A673 (cell line): ENCODE results near the gene CALHM5. TPM values are rescaled to one million over a fixed set of nuclear protein-coding genes. Genes with fewer than 3 reads are reported as not detected.

Experiments
- BruUV-seq: library from RNA; stranded (reverse); fragments of 400-500 nt; replicated peaks from 2 replicates; lab custom pipeline; 2021; lab: Mats Ljungman, UMichigan
- CTCF ChIA-PET: fragments of 300-600 bp; sonication (Branson Sonifier 250); formaldehyde crosslinking; loops from one replicate; lab custom pipeline; 2022; ENCODE audit warnings: antibody characterized with exemption; lab: Charles Lee
- POLR2A ChIA-PET: fragments of 300-600 bp; sonication (Branson Sonifier 250); formaldehyde crosslinking; loops from one replicate; lab custom pipeline; 2022; ENCODE audit warnings: antibody characterized with exemption; ENCODE audit not compliant: low non-redundant PET; lab: Charles Lee
- DNase-seq: peaks from one replicate; pipeline ENCODE4 v3.0.0-alpha.2; 2015; ENCODE audit warnings: low spot score
- H3K27ac ChIP-seq: fragments of 200-600 bp; sonication (generic); 2 replicates; pipeline ENCODE4 v1.5.1; 2016; ENCODE audit warnings: mixed run types, low read depth, mild to moderate bottlenecking, mixed read lengths, antibody characterized with exemption, low read length; ENCODE audit not compliant: poor library complexity, severe bottlenecking
- H3K27me3 ChIP-seq: fragments of 200-600 bp; sonication (generic); replicated peaks from 2 replicates; pipeline ENCODE4 v1.6.1; 2017; ENCODE audit warnings: mixed run types, low read depth, mild to moderate bottlenecking, mixed read lengths, antibody characterized with exemption, low read length; ENCODE audit not compliant: insufficient read depth, poor library complexity
- H3K36me3 ChIP-seq: fragments of 200-600 bp; sonication (generic); 2 replicates; pipeline ENCODE4 v1.6.1; 2016; ENCODE audit warnings: mixed run types, mild to moderate bottlenecking, mixed read lengths, antibody characterized with exemption, low read length; ENCODE audit not compliant: insufficient read depth, poor library complexity, severe bottlenecking
- H3K4me1 ChIP-seq: fragments of 200-600 bp; sonication (generic); 2 replicates; pipeline ENCODE4 v1.6.1; 2017; ENCODE audit warnings: mixed run types, mild to moderate bottlenecking, mixed read lengths, antibody characterized with exemption, low read length; ENCODE audit not compliant: insufficient read depth, poor library complexity, severe bottlenecking
- H3K4me3 ChIP-seq: fragments of 200-600 bp; sonication (generic); 2 replicates; pipeline ENCODE4 v1.5.1; 2016; ENCODE audit warnings: low read depth, mixed run types, mild to moderate bottlenecking, mixed read lengths, low read length; ENCODE audit not compliant: poor library complexity, severe bottlenecking
- H3K9me3 ChIP-seq: fragments of 200-600 bp; sonication (generic); 2 replicates; pipeline ENCODE4 v1.6.1; 2016; ENCODE audit warnings: mixed run types, low read depth, mild to moderate bottlenecking, mixed read lengths, antibody characterized with exemption, low read length; ENCODE audit not compliant: poor library complexity, severe bottlenecking
- EZH2 ChIP-seq: fragments of 200-600 bp; sonication (generic); IDR thresholded peaks from 2 replicates; pipeline ENCODE4 v1.6.1; 2017; ENCODE audit warnings: borderline replicate concordance, low read depth, mild to moderate bottlenecking, mixed read lengths, antibody characterized with exemption, low read length; ENCODE audit not compliant: poor library complexity, severe bottlenecking
- intact Hi-C: fragments of 100-400 bp; cut with micrococcal nuclease; formaldehyde crosslinking; loops from one replicate; pipeline ENCODE4 v1.10.0; 2022; ENCODE audit not compliant: unreplicated experiment
- total RNA-seq: library from RNA; stranded (reverse); gene quantifications from 2 replicates; pipeline ENCODE4 v1.2.3, GENCODE V29; 2021
- TF ChIP-seq, protein P1 (sequence below): fragments of 300-800, 200-600 bp; sonication (generic); conservative IDR thresholded peaks from 2 replicates; pipeline ENCODE4 v1.5.1; 2017; ENCODE audit warnings: low read depth, mild to moderate bottlenecking, antibody characterized with exemption, low read length, moderate library complexity, mixed read lengths

CALHM5 gene
- total RNA-seq, 1 experiment from 2014 or later, result 0.26 TPM

DNA sequence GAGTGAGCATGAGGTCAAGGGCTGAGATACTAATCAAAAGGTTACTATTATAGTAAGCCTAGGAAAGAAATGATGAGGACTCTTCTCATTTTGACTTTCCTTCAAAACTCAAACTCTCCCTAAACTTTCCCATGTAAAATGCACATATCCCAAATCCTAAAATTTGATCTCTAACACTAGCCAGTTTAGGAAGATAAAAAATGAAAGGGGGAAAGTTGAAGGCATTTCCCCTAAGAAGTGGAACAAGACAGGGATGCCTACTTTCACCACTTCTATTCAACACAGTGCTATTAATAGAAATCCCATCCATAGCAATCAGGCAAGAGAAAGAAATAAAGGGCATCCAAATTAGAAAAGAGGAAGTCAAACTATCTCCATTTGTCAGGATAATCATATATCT, 2.9 kb upstream of the CALHM5 start:
- CTCF ChIA-PET, result no interaction called here
- no peaks in the 10 kb centered on the region for H3K36me3 ChIP-seq
- TF ChIP-seq, protein P1, sequence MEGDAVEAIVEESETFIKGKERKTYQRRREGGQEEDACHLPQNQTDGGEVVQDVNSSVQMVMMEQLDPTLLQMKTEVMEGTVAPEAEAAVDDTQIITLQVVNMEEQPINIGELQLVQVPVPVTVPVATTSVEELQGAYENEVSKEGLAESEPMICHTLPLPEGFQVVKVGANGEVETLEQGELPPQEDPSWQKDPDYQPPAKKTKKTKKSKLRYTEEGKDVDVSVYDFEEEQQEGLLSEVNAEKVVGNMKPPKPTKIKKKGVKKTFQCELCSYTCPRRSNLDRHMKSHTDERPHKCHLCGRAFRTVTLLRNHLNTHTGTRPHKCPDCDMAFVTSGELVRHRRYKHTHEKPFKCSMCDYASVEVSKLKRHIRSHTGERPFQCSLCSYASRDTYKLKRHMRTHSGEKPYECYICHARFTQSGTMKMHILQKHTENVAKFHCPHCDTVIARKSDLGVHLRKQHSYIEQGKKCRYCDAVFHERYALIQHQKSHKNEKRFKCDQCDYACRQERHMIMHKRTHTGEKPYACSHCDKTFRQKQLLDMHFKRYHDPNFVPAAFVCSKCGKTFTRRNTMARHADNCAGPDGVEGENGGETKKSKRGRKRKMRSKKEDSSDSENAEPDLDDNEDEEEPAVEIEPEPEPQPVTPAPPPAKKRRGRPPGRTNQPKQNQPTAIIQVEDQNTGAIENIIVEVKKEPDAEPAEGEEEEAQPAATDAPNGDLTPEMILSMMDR, result no peak
- DNase-seq, result no peak
- H3K4me3 ChIP-seq, result no peak overlapping the region
- H3K27me3 ChIP-seq, result no peaks in the 10 kb centered on the region
- intact Hi-C loops, result no loop called here
- H3K4me1 ChIP-seq, result peaks cover 22% of the 10 kb centered on the region
- H3K9me3 ChIP-seq, result no peaks in the 10 kb centered on the region
- POLR2A ChIA-PET, result no interaction called here
- no peak overlapping the region for H3K27ac ChIP-seq
- no TSS peak for BruUV-seq

DNA sequence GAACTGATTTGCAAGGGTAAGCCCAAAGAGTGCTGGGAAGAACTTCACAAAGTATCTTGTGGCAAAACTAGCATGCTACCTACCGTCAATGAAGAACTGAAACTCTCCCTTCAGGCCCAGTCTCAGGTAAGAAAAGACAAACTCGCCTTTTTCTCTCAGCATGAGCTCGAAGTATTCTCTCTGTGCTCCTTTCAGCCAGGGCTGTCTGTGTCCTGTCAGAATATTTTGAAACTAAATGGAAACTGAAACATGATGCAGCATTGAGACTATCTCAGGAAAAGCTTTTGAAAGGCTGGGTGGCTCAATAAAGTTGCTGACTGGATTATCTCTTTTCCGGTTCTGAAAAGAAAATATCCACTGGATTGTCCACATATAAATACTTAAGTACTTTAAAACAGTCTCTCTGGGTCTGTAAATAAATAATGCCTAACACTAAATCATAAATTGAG, 696 bp downstream of the CALHM5 start:
- no peak overlapping the region for H3K4me3 ChIP-seq
- peaks cover 23% of the 10 kb centered on the region for H3K4me1 ChIP-seq
- intact Hi-C loops, result loop anchor here (5.0 kb wide), 1 partner anchor 75 kb away; no protein-coding TSS in a partner anchor
- peak overlapping the region; percentile 20 for H3K27ac ChIP-seq
- DNase-seq, result peak; percentile 56
- CTCF ChIA-PET, result interaction anchor here (0.7 to 2.0 kb wide), 5 partner anchors 11 to 245 kb away, joined by 3 to 8 read pairs (median 4); no protein-coding TSS in a partner anchor
- no peaks in the 10 kb centered on the region for H3K36me3 ChIP-seq
- no peaks in the 10 kb centered on the region for H3K27me3 ChIP-seq
- H3K9me3 ChIP-seq, result no peaks in the 10 kb centered on the region
- no peak for TF ChIP-seq EZH2
- TF ChIP-seq, protein P1, result no peak
- POLR2A ChIA-PET, result interaction anchor here (0.9 kb wide), 1 partner anchor 60 kb away, joined by 6 read pairs; no protein-coding TSS in a partner anchor
- no TSS peak for BruUV-seq

DNA sequence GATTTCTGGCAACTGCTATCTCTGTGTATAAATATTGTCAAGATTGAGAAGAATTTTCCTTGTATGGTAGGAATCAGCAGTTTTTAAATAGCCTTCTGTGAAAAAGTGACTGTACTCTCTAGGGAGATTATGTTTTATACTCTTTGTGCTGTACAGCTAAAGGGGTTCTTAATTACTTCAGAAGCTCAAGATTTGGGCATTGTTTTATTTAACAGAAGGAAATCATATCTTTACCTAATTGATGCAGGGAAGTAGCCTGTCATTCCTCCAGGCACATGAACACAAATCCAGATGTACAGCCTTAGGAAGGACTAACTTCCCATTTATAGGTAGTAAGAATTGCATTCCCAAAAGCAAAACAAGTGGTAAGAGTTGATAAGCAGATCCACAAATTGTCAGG, 1.3 kb downstream of the CALHM5 start:
- Histone ChIP-seq H3K27me3 (no peaks in the 10 kb centered on the region), H3K9me3 (no peaks in the 10 kb centered on the region), H3K4me1 (peaks cover 23% of the 10 kb centered on the region), H3K36me3 (no peaks in the 10 kb centered on the region), H3K4me3 (no peak overlapping the region), H3K27ac (no peak overlapping the region)
- TF ChIP-seq, protein P1, result no peak
- no peak for TF ChIP-seq EZH2
- POLR2A ChIA-PET, result no interaction called here
- no TSS peak for BruUV-seq
- intact Hi-C loops, result loop anchor here (5.0 kb wide), 1 partner anchor 75 kb away; no protein-coding TSS in a partner anchor
- CTCF ChIA-PET, result interaction anchor here (2.0 kb wide), 1 partner anchor 244 kb away, joined by 8 read pairs; no protein-coding TSS in a partner anchor
- DNase-seq, result peak; percentile 30
